H1 (cell line): ENCODE results near the gene RNASE11.

Experiments used
- CTCF ChIP-seq, 3 experiments: IDR thresholded peaks; 1 replicate in 2 of 3; 2 replicates in 1 of 3; pipeline versions ENCODE4 v1.5.1 to v1.6.1; 2011; ENCODE audit warnings: low read length in 3 of 3, mild to moderate bottlenecking in 3 of 3, inconsistent platforms in 2 of 3, low read depth in 1 of 3, moderate library complexity in 1 of 3; ENCODE audit not compliant: insufficient read depth in 1 of 3; ENCODE audit errors: control extremely low read depth in 1 of 3
- EZH2 ChIP-seq: fragments of 200-600 bp; sonication (generic); IDR thresholded peaks from 2 replicates; pipeline ENCODE4 v1.7.1; 2012; ENCODE audit warnings: low read depth, mild to moderate bottlenecking, moderate library complexity, low read length, inconsistent platforms; ENCODE audit not compliant: severe bottlenecking
- KDM5A ChIP-seq: fragments of 200-600 bp; IDR thresholded peaks from 2 replicates; pipeline ENCODE4 v1.7.1; 2012; ENCODE audit warnings: mild to moderate bottlenecking, low read length, inconsistent platforms, mixed read lengths
- MAX ChIP-seq: IDR thresholded peaks from 2 replicates; pipeline ENCODE4 v1.6.1; 2012; ENCODE audit warnings: inconsistent platforms
- RFX5 ChIP-seq: IDR thresholded peaks from 2 replicates; pipeline ENCODE4 v1.6.1; 2011; ENCODE audit warnings: low read depth, low read length, improper control_type of control experiment, borderline replicate concordance

GRCh38 chr14:20606190-20606901 is 18.5 kb upstream of the RNASE11 start:
- TF ChIP-seq EZH2 (no peak), KDM5A (no peak), RFX5 (no peak), CTCF (IDR thresholded peaks at IDR 0.05; ENCODE audit: control extremely low read depth in 1 of 3, insufficient read depth in 1 of 3, low read depth in 1 of 3, low read length in 3 of 3) (peak; percentile 66 to 93 (median 92)), MAX (0 out of 2 replicates have a peak, but pooled peaks have one; percentile 13)
